Suprapubic skin (tissue), 4 donors: ENCODE results near the gene BATF.
A peak's percentile ranks its signal among the peaks of the same experiment; 100 is the strongest.

ENCODE experiments used
- EP300 ChIP-seq: sonication (generic); formaldehyde crosslinking; IDR thresholded peaks from one replicate; pipeline ENCODE4 v1.6.1; 2017; ENCODE audit warnings: antibody characterized with exemption
- POLR2A ChIP-seq, 2 donors: fragments of 450-650 bp; IDR thresholded peaks; one replicate each; pipeline ENCODE4 v1.6.1; 2017; ENCODE audit warnings: antibody characterized with exemption in 2 of 2, mild to moderate bottlenecking in 2 of 2, moderate library complexity in 2 of 2
- POLR2AphosphoS5 ChIP-seq, 3 donors: sonication (generic); formaldehyde crosslinking; IDR thresholded peaks; one replicate each; pipeline ENCODE4 v1.6.1; 2017; ENCODE audit warnings: antibody characterized with exemption in 3 of 3
- TF ChIP-seq, protein P1 (sequence below), 2 donors: fragments of 200-600 bp in 1 of 2; fragments of 450-650 bp in 1 of 2; sonication (generic) in 1 of 2; IDR thresholded peaks; one replicate each; pipeline ENCODE4 v1.5.1; 2016 to 2019; ENCODE audit warnings: antibody characterized with exemption in 2 of 2, mild to moderate bottlenecking in 1 of 2, moderate library complexity in 1 of 2

DNA sequence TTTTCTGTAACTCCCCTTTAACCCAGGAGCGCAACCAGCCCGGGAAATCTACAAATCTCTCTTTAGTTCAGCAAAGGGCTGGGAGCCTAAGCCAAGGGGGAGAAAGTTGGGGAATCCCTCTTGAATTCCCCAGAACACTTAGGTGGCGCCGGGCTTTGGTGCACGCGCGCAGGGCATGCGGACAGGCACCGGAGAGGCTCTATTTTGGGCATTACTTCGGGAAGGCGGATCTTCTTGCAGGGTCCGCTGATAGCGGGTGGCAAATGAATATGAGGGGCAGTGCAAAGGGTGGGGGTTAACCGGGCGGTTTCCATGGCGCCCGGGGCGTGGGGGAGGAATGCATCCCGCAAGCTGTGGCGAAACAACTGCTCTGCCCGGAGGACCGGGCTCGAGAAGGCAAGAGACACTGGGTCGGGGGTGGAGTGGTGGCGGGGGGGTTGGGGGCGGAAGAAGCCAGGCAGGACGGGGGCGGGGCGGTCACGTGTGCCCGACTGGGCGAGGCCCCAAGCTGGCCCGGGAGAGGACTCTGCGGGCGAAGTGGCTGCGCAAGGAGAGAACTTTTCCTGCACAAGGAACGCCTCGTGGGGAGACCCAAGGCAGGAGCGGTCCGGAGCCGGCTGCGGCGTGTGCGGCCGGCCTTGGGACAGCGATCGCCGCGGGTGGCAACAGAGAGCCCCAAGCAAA is 56.0 kb downstream of the BATF start, which contains the start of gene FLVCR2:
- peak in 1 of 2 donors; percentile 35 for TF ChIP-seq POLR2A (IDR thresholded peaks at IDR 0.05)
- no peak for TF ChIP-seq POLR2AphosphoS5 (IDR thresholded peaks at IDR 0.05)
- TF ChIP-seq, protein P1, sequence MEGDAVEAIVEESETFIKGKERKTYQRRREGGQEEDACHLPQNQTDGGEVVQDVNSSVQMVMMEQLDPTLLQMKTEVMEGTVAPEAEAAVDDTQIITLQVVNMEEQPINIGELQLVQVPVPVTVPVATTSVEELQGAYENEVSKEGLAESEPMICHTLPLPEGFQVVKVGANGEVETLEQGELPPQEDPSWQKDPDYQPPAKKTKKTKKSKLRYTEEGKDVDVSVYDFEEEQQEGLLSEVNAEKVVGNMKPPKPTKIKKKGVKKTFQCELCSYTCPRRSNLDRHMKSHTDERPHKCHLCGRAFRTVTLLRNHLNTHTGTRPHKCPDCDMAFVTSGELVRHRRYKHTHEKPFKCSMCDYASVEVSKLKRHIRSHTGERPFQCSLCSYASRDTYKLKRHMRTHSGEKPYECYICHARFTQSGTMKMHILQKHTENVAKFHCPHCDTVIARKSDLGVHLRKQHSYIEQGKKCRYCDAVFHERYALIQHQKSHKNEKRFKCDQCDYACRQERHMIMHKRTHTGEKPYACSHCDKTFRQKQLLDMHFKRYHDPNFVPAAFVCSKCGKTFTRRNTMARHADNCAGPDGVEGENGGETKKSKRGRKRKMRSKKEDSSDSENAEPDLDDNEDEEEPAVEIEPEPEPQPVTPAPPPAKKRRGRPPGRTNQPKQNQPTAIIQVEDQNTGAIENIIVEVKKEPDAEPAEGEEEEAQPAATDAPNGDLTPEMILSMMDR (IDR thresholded peaks at IDR 0.05), result no peak
- no peak for TF ChIP-seq EP300
